Measurements from ENCODE around the gene MAP3K10.

Gene MAP3K10

GRCh38 chr19:40233811-40234389 lies 42.7 kb downstream of the MAP3K10 start:
- no peak for DNase-seq (ENCODE audit: low spot score)

GRCh38 chr19:40234429-40235237 lies 43.4 kb downstream of the MAP3K10 start:
- DNase-seq (ENCODE audit: low spot score) = no peak

GRCh38 chr19:40235238-40236025 lies 44.2 kb downstream of the MAP3K10 start:
- DNase-seq (ENCODE audit: low spot score) = no peak

GRCh38 chr19:40236026-40236355 lies 44.8 kb downstream of the MAP3K10 start:
- no peak for DNase-seq (ENCODE audit: low spot score)

- no peak for DNase-seq (ENCODE audit: low spot score)
Measured at GRCh38 chr19:40236366-40236765, 45.1 kb downstream of the MAP3K10 start.

GRCh38 chr19:40237791-40238190 lies 46.6 kb downstream of the MAP3K10 start:
- no peak for DNase-seq (ENCODE audit: low spot score)

- no peak for DNase-seq (ENCODE audit: low spot score)
Measured at GRCh38 chr19:40238775-40239174, 47.5 kb downstream of the MAP3K10 start.

GRCh38 chr19:40239415-40240226 lies 48.4 kb downstream of the MAP3K10 start:
- no peak for DNase-seq (ENCODE audit: low spot score)

GRCh38 chr19:40240332-40240731 lies 49.1 kb downstream of the MAP3K10 start:
- no peak for DNase-seq (ENCODE audit: low spot score)

GRCh38 chr19:40241125-40241808 lies 50.0 kb downstream of the MAP3K10 start:
- no peak for DNase-seq (ENCODE audit: low spot score)

- DNase-seq (ENCODE audit: low spot score) = peak; percentile 39
Measured at GRCh38 chr19:40241809-40242384, 50.7 kb downstream of the MAP3K10 start.

GRCh38 chr19:40242480-40242879 lies 51.3 kb downstream of the MAP3K10 start:
- no peak for DNase-seq (ENCODE audit: low spot score)

GRCh38 chr19:40243181-40243580 lies 52.0 kb downstream of the MAP3K10 start:
- DNase-seq (ENCODE audit: low spot score) = no peak

- no peak for DNase-seq (ENCODE audit: low spot score)
Measured at GRCh38 chr19:40244579-40245317, 53.5 kb downstream of the MAP3K10 start.

- DNase-seq (ENCODE audit: low spot score) = no peak
Measured at GRCh38 chr19:40245506-40246128, 54.4 kb downstream of the MAP3K10 start.

GRCh38 chr19:40246292-40247073 lies 55.3 kb downstream of the MAP3K10 start:
- DNase-seq (ENCODE audit: low spot score) = no peak

- no peak for DNase-seq (ENCODE audit: low spot score)
Measured at GRCh38 chr19:40247178-40247577, 56.0 kb downstream of the MAP3K10 start.

- no peak for DNase-seq (ENCODE audit: low spot score)
Measured at GRCh38 chr19:40247735-40248262, 56.6 kb downstream of the MAP3K10 start.

GRCh38 chr19:40249201-40249600 lies 58.0 kb downstream of the MAP3K10 start:
- no peak for DNase-seq (ENCODE audit: low spot score)
